ENCODE results near the gene LCE2D. TPM values are rescaled to one million over a fixed set of nuclear protein-coding genes. Genes with fewer than 3 reads are reported as not detected.

The LCE2D gene
- not detected for polyA plus RNA-seq (2013, experiment 1 of 2)
- polyA plus RNA-seq (2013, experiment 2 of 2), result not detected

DNA sequence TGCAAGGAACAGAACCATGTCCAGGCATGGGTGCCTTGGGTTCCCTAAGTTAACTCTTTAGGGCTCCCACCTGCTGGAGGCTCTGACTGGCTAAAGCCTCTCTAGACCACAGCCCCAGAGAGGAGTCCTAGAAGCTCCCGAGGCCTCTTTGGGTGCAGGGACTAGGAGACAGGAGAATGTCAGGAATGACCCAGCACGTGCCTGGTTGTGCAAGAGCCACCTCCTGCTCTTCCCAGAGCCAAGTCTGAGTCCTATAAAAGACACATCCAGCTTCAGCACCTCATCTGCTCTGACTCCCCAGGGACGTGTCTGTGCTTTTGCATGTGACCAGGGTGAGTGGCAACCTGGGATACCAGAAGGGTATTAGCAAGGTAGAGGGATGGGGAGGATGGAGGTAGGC is at the start of gene LCE2D:
Gene LCE2D, plus strand, starts transcription at position 283 of the 400 bp plus-strand sequence. CDS start 726 bp downstream, outside the sequence.
- H3K4me3 ChIP-seq (ENCODE audit: low read length), result no peak within 1 kb of the TSS
- H3K4me1 ChIP-seq (ENCODE audit: insufficient read depth, low read length), result no peaks in the 10 kb centered on the region
- no peak within 1 kb of the TSS for H3K27ac ChIP-seq (ENCODE audit: low read depth, low read length)
- WGBS, result 59% methylated on average over 3 of the region's 3 CpGs
- no peaks in the 10 kb centered on the region for H3K36me3 ChIP-seq (ENCODE audit: insufficient read depth, low read length)
- H3K9me3 ChIP-seq (ENCODE audit: insufficient read depth, low read depth, low read length), result peaks cover 85% of the 10 kb centered on the region
- H3K27me3 ChIP-seq (ENCODE audit: insufficient read depth, low read length), result no peaks in the 10 kb centered on the region
- H3K9ac ChIP-seq (ENCODE audit: low read depth, low read length), result no peak within 1 kb of the TSS

DNA sequence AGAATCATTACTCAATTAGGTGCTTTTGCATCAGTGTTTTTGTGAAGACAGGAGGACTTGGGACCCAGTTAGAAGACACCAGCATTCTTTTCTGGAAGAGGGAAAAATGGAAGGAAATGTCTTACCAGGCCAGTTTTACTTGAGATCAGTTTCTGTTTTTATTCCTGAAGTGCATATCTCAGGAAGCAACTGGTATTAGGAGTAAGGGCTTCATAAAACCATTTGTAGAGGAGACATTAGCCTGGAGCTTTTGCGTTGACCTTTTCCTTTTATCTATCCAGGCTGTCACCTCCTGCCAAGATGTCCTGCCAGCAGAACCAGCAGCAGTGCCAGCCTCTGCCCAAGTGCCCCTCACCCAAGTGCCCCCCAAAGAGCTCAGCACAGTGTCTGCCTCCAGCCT is 49.7 kb upstream of the LCE2D start, which contains the start of gene LCE3B:
Gene LCE3B, plus strand, starts transcription at position 301 of the 400 bp plus-strand sequence. Its CDS starts 0 bp downstream, at position 301.
- H3K27ac ChIP-seq (ENCODE audit: low read depth, low read length), result no peak within 1 kb of the TSS
- H3K27me3 ChIP-seq (ENCODE audit: insufficient read depth, low read length), result no peaks in the 10 kb centered on the region
- H3K4me3 ChIP-seq (ENCODE audit: low read length), result no peak within 1 kb of the TSS
- H3K9me3 ChIP-seq (ENCODE audit: insufficient read depth, low read depth, low read length), result peaks cover 11% of the 10 kb centered on the region
- no peaks in the 10 kb centered on the region for H3K4me1 ChIP-seq (ENCODE audit: insufficient read depth, low read length)
- H3K9ac ChIP-seq (ENCODE audit: low read depth, low read length), result no peak within 1 kb of the TSS
- H3K36me3 ChIP-seq (ENCODE audit: insufficient read depth, low read length), result no peaks in the 10 kb centered on the region
- WGBS, result no CpG with 5 or more reads among the region's 1 CpG

GRCh38 chr1:152621993-152622392 is 41.2 kb upstream of the LCE2D start:
- 62% methylated on average over 3 of the region's 3 CpGs for WGBS
- H3K9ac ChIP-seq (ENCODE audit: low read depth, low read length), result no peak overlapping the region
- peaks cover 89% of the 10 kb centered on the region for H3K9me3 ChIP-seq (ENCODE audit: insufficient read depth, low read depth, low read length)
- H3K27ac ChIP-seq (ENCODE audit: low read depth, low read length), result no peak overlapping the region
- H3K4me1 ChIP-seq (ENCODE audit: insufficient read depth, low read length), result no peaks in the 10 kb centered on the region
- H3K36me3 ChIP-seq (ENCODE audit: insufficient read depth, low read length), result no peaks in the 10 kb centered on the region
- no peak overlapping the region for H3K4me3 ChIP-seq (ENCODE audit: low read length)
- no peaks in the 10 kb centered on the region for H3K27me3 ChIP-seq (ENCODE audit: insufficient read depth, low read length)

GRCh38 chr1:152622803-152623202 is 40.4 kb upstream of the LCE2D start, which contains the start of gene LCE3A:
LCE3A (minus strand) TSS chr1:152623103; CDS start chr1:152623103, 0 bp downstream.
- peaks cover 93% of the 10 kb centered on the region for H3K9me3 ChIP-seq (ENCODE audit: insufficient read depth, low read depth, low read length)
- no peaks in the 10 kb centered on the region for H3K27me3 ChIP-seq (ENCODE audit: insufficient read depth, low read length)
- no peak within 1 kb of the TSS for H3K4me3 ChIP-seq (ENCODE audit: low read length)
- H3K9ac ChIP-seq (ENCODE audit: low read depth, low read length), result no peak within 1 kb of the TSS
- WGBS, result 82% methylated on average over 10 of the region's 10 CpGs
- H3K36me3 ChIP-seq (ENCODE audit: insufficient read depth, low read length), result no peaks in the 10 kb centered on the region
- no peaks in the 10 kb centered on the region for H3K4me1 ChIP-seq (ENCODE audit: insufficient read depth, low read length)
- no peak within 1 kb of the TSS for H3K27ac ChIP-seq (ENCODE audit: low read depth, low read length)

DNA sequence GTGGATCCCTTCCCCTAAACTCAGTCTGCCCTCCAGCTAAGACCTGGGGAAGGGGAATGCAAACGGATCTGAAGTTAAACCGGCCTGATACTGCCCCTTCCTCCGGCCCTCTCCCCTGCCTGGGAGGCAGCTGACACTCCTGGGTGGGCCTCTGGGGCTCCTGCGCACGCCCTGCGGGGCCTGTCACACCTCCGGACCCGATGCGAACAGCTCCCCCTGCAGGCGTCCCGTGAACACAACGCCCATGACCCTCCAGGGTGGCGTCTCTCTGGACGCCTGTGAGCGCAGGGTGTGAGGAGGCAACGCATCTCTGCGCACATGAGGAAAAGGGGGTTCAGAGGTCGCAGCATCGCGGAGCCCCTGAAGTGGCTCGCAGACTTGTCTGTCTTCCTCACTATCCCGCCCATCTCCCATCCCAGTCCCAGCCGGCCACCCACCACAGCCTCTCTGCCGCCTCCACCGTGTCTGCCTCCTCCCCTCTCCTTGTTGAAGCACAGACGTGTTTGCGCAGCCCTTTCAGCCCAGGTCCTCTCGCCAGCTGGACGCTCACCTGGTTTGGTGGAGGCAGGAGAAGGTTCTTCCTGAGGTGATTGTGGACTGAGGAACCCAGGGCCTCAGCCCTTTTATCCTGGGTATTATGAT is 39.9 kb upstream of the LCE2D start:
- no peak overlapping the region for H3K27ac ChIP-seq (ENCODE audit: low read depth, low read length)
- H3K27me3 ChIP-seq (ENCODE audit: insufficient read depth, low read length), result no peaks in the 10 kb centered on the region

DNA sequence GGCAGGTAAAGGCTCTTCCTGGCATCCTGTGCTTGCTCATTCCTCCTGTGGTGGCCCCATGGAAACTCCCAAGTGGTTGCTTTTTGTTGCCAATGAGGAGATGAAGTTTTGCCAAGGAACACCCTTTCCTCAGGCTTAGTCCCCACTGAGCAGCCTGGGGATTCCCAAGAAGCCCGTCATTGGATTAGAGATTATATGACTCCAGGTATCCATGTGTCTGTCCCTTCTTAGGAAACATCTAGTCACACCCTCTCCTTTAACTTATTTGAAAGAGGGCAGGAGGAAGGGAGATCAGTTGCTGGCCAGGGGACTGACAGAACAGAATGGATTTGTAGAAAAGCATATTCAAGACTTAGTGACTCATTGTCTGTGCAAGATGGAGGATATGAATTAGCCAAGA is 36.4 kb upstream of the LCE2D start:
- WGBS, result 57% methylated on average over 1 of the region's 1 CpG
- Histone ChIP-seq H3K36me3 (ENCODE audit: insufficient read depth, low read length) (no peaks in the 10 kb centered on the region), H3K27ac (ENCODE audit: low read depth, low read length) (no peak overlapping the region), H3K4me1 (ENCODE audit: insufficient read depth, low read length) (no peaks in the 10 kb centered on the region), H3K9ac (ENCODE audit: low read depth, low read length) (no peak overlapping the region), H3K9me3 (ENCODE audit: insufficient read depth, low read depth, low read length) (peaks cover 95% of the 10 kb centered on the region), H3K27me3 (ENCODE audit: insufficient read depth, low read length) (no peaks in the 10 kb centered on the region), H3K4me3 (ENCODE audit: low read length) (no peak overlapping the region)

More for the DNA sequence above, 39.9 kb upstream of the LCE2D start:
- Histone ChIP-seq H3K36me3 (ENCODE audit: insufficient read depth, low read length) (no peaks in the 10 kb centered on the region), H3K9ac (ENCODE audit: low read depth, low read length) (no peak overlapping the region), H3K9me3 (ENCODE audit: insufficient read depth, low read depth, low read length) (peaks cover 93% of the 10 kb centered on the region), H3K4me3 (ENCODE audit: low read length) (no peak overlapping the region), H3K4me1 (ENCODE audit: insufficient read depth, low read length) (no peaks in the 10 kb centered on the region)
- WGBS, result 88% methylated on average over 29 of the region's 29 CpGs

DNA sequence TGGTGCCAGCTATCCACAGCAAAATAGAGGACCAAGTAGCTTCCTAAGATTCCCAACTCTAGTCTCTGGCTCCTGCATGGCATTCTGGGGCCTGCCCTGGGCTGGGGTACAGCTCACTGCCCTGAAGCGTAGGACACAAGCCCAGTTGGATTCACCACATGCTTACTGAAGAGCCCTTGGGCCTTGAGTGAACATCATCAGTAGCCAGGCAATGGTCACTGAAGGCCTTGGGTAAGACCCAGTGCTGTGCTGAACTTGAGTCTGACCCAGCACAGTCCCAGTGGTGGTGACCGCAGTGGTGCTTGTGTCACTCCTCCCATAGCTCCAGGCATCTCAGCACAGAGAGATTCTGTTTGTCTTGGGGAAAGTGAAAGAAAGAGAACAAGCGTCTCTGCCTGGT is 32.6 kb upstream of the LCE2D start:
- H3K9ac ChIP-seq (ENCODE audit: low read depth, low read length), result no peak overlapping the region
- no peaks in the 10 kb centered on the region for H3K27me3 ChIP-seq (ENCODE audit: insufficient read depth, low read length)
- no peaks in the 10 kb centered on the region for H3K4me1 ChIP-seq (ENCODE audit: insufficient read depth, low read length)
- peaks cover 86% of the 10 kb centered on the region for H3K9me3 ChIP-seq (ENCODE audit: insufficient read depth, low read depth, low read length)
- no peak overlapping the region for H3K4me3 ChIP-seq (ENCODE audit: low read length)
- H3K27ac ChIP-seq (ENCODE audit: low read depth, low read length), result no peak overlapping the region
- 92% methylated on average over 3 of the region's 3 CpGs for WGBS
- H3K36me3 ChIP-seq (ENCODE audit: insufficient read depth, low read length), result no peaks in the 10 kb centered on the region

GRCh38 chr1:152640351-152640750 is 22.8 kb upstream of the LCE2D start:
- 42% methylated on average over 1 of the region's 1 CpG for WGBS
- Histone ChIP-seq H3K4me3 (ENCODE audit: low read length) (no peak overlapping the region; the same call in 1 of the 2 replicates), H3K27me3 (ENCODE audit: insufficient read depth, low read length) (no peaks in the 10 kb centered on the region), H3K9me3 (ENCODE audit: insufficient read depth, low read depth, low read length) (peaks cover 92% of the 10 kb centered on the region), H3K36me3 (ENCODE audit: insufficient read depth, low read length) (no peaks in the 10 kb centered on the region), H3K4me1 (ENCODE audit: insufficient read depth, low read length) (no peaks in the 10 kb centered on the region), H3K9ac (ENCODE audit: low read depth, low read length) (no peak overlapping the region), H3K27ac (ENCODE audit: low read depth, low read length) (no peak overlapping the region)

DNA sequence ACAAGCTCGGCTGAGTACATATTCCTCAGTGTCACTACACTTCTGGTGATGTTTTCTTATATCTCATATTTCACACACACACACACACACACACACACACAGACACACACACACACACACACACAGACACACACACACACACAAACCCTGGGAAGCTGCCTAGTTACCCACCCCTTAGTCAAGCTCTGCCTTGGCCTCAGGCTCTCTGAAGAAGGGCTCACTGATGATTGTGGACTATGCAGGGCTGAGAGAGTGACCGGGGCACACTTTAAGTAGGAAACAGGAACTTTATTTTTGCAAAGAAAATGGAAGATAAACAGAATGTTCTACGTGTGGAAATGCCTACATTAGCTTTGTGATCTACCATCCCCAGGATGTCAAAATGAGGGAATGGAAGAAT is 19.2 kb upstream of the LCE2D start:
- 69% methylated on average over 3 of the region's 3 CpGs for WGBS
- no peaks in the 10 kb centered on the region for H3K4me1 ChIP-seq (ENCODE audit: insufficient read depth, low read length)
- no peaks in the 10 kb centered on the region for H3K27me3 ChIP-seq (ENCODE audit: insufficient read depth, low read length)
- no peaks in the 10 kb centered on the region for H3K36me3 ChIP-seq (ENCODE audit: insufficient read depth, low read length)
- no peak overlapping the region for H3K27ac ChIP-seq (ENCODE audit: low read depth, low read length)
- H3K9me3 ChIP-seq (ENCODE audit: insufficient read depth, low read depth, low read length), result peaks cover 97% of the 10 kb centered on the region
- H3K9ac ChIP-seq (ENCODE audit: low read depth, low read length), result no peak overlapping the region
- no peak overlapping the region for H3K4me3 ChIP-seq (ENCODE audit: low read length)

GRCh38 chr1:152645146-152645545 is 18.0 kb upstream of the LCE2D start:
- H3K9me3 ChIP-seq (ENCODE audit: insufficient read depth, low read depth, low read length), result peaks cover 96% of the 10 kb centered on the region
- H3K9ac ChIP-seq (ENCODE audit: low read depth, low read length), result no peak overlapping the region
- H3K27ac ChIP-seq (ENCODE audit: low read depth, low read length), result no peak overlapping the region
- H3K27me3 ChIP-seq (ENCODE audit: insufficient read depth, low read length), result no peaks in the 10 kb centered on the region
- H3K4me1 ChIP-seq (ENCODE audit: insufficient read depth, low read length), result no peaks in the 10 kb centered on the region
- H3K4me3 ChIP-seq (ENCODE audit: low read length), result no peak overlapping the region
- H3K36me3 ChIP-seq (ENCODE audit: insufficient read depth, low read length), result no peaks in the 10 kb centered on the region
- 85% methylated on average over 3 of the region's 3 CpGs for WGBS

DNA sequence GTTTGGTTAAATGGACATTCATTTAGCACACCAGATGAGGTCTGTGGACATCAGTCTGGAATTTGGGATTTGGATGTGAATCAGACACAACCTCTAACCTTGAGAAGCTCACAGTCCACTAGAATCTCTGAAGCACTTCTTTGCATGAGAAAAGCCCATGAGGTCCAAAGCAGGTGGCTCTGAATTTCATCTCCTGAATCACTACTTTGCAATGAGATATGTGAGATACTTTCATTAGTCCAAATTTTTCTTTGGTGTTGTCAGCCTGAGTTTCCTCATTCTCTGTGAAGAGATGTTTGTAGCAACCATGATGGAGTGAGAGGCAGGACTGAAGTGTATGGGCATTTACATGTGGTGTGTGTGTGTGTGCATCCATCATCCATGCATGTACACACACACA is 16.5 kb upstream of the LCE2D start:
- no peaks in the 10 kb centered on the region for H3K27me3 ChIP-seq (ENCODE audit: insufficient read depth, low read length)
- no peak overlapping the region for H3K27ac ChIP-seq (ENCODE audit: low read depth, low read length)
- no peaks in the 10 kb centered on the region for H3K36me3 ChIP-seq (ENCODE audit: insufficient read depth, low read length)
- H3K4me3 ChIP-seq (ENCODE audit: low read length), result no peak overlapping the region
- H3K4me1 ChIP-seq (ENCODE audit: insufficient read depth, low read length), result no peaks in the 10 kb centered on the region
- H3K9ac ChIP-seq (ENCODE audit: low read depth, low read length), result no peak overlapping the region
- H3K9me3 ChIP-seq (ENCODE audit: insufficient read depth, low read depth, low read length), result peaks cover 96% of the 10 kb centered on the region
